Neutrophil (primary cell): ENCODE measurements around the gene MYO3A.
"Not testable (repeated sequence)": the region's sequence is repeated elsewhere in the genome, so short reads cannot be mapped to it uniquely, and the experiment has no call there.

Experiments
- H3K27ac ChIP-seq: fragments of 200-600 bp; sonication (generic); 2 replicates; pipeline ENCODE4 v1.5.1; 2016; ENCODE audit warnings: mild to moderate bottlenecking, moderate library complexity
- H3K27me3 ChIP-seq: fragments of 200-600 bp; sonication (generic); 2 replicates; pipeline ENCODE4 v1.6.0; 2016; ENCODE audit warnings: mild to moderate bottlenecking
- H3K36me3 ChIP-seq: fragments of 200-600 bp; sonication (generic); 2 replicates; pipeline ENCODE4 v1.5.1; 2017
- H3K4me1 ChIP-seq, 2 experiments: fragments of 200-600 bp in 1 of 2; sonication (generic) in 1 of 2; 1 replicate in 1 of 2; 2 replicates in 1 of 2; pipeline versions ENCODE4 v1.5.1 to v1.6.1; 2013 to 2016; ENCODE audit warnings: low read depth in 1 of 2, low read length in 1 of 2, mild to moderate bottlenecking in 1 of 2, moderate library complexity in 1 of 2; ENCODE audit not compliant: control insufficient read depth in 1 of 2, insufficient read depth in 1 of 2
- H3K4me3 ChIP-seq, 2 experiments: fragments of 200-600 bp in 1 of 2; sonication (generic) in 1 of 2; 1 replicate in 1 of 2; 2 replicates in 1 of 2; pipeline ENCODE4 v1.5.1; 2013 to 2016; ENCODE audit warnings: low read depth in 1 of 2, low read length in 1 of 2, mild to moderate bottlenecking in 1 of 2, moderate library complexity in 1 of 2
- H3K9me3 ChIP-seq: fragments of 200-600 bp; sonication (generic); 2 replicates; pipeline ENCODE4 v1.5.1; 2016
- TF ChIP-seq, protein P1 (sequence below): fragments of 200-600 bp; sonication (generic); IDR thresholded peaks from 2 replicates; pipeline ENCODE4 v1.5.1; 2016; ENCODE audit warnings: antibody characterized with exemption

Gene MYO3A

DNA sequence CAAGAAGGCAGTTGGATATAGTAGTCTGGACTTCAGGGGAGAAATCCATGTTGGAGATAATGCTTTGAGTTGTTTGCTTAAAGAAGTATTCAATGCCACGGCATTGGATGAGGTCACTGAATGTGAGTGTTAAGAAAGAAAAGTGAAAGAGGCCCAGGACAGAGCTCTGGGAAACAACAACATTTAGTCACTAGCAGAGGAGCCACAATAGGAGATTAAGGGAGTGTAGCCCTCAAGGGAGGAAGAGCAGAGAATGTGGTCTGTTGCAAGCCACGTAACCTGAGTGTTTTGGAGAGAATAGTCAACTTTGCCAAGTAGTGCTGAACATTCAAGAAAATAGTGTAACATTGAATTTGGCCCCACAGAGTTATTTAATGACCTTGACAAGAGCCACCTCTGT is 114.7 kb downstream of the MYO3A start:
- no peaks in the 10 kb centered on the region for H3K27me3 ChIP-seq
- no peaks in the 10 kb centered on the region for H3K36me3 ChIP-seq
- no peak overlapping the region for H3K4me3 ChIP-seq
- no peaks in the 10 kb centered on the region for H3K4me1 ChIP-seq
- no peak overlapping the region for H3K27ac ChIP-seq
- H3K9me3 ChIP-seq: no peaks in the 10 kb centered on the region
- TF ChIP-seq, protein P1, sequence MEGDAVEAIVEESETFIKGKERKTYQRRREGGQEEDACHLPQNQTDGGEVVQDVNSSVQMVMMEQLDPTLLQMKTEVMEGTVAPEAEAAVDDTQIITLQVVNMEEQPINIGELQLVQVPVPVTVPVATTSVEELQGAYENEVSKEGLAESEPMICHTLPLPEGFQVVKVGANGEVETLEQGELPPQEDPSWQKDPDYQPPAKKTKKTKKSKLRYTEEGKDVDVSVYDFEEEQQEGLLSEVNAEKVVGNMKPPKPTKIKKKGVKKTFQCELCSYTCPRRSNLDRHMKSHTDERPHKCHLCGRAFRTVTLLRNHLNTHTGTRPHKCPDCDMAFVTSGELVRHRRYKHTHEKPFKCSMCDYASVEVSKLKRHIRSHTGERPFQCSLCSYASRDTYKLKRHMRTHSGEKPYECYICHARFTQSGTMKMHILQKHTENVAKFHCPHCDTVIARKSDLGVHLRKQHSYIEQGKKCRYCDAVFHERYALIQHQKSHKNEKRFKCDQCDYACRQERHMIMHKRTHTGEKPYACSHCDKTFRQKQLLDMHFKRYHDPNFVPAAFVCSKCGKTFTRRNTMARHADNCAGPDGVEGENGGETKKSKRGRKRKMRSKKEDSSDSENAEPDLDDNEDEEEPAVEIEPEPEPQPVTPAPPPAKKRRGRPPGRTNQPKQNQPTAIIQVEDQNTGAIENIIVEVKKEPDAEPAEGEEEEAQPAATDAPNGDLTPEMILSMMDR: no peak

DNA sequence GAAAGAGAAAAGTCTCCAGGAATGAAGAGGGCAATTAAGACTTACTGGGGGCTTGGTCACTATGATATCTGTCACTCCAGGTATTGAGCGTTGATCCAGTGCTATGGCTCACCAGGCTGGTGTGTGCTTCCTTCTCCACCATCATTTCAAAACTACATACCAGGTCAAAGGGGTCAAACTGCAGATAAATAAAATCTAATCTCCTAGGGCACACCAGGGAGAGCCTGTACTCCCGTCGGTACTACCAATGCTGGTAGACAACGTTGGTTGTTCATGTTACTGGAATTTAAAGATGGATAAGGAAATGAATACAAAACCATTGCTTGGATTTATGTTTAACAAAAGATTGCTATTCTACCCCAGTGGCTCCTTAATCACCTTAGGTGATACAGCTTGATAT is 118.3 kb downstream of the MYO3A start:
- no peak overlapping the region for H3K27ac ChIP-seq
- H3K27me3 ChIP-seq: no peaks in the 10 kb centered on the region
- TF ChIP-seq, protein P1: no peak
- H3K4me3 ChIP-seq: no peak overlapping the region
- no peaks in the 10 kb centered on the region for H3K36me3 ChIP-seq
- H3K4me1 ChIP-seq: no peaks in the 10 kb centered on the region
- no peaks in the 10 kb centered on the region for H3K9me3 ChIP-seq

DNA sequence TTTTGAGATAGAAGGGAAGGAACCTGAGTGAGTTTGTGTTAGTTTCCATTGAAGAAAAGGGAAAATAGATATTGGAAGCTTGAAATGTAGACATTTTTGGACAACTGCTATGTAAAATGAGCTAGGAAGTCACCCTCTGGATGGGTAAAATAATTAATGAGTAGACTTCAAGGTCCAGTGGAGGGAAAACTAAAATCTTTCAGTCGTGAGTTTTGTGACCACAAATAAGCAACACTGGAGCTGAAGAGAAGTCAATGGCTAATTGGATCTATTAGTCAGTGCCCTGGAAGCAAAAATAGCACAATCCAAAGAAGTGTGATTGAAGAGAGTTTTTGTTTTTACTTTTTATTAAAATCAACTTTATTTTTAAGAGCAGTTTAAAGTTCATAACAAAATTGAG is 123.4 kb downstream of the MYO3A start:
- TF ChIP-seq, protein P1: no peak
- H3K36me3 ChIP-seq: no peaks in the 10 kb centered on the region
- no peak overlapping the region for H3K4me3 ChIP-seq
- H3K27ac ChIP-seq: no peak overlapping the region
- H3K27me3 ChIP-seq: no peaks in the 10 kb centered on the region
- H3K4me1 ChIP-seq: no peaks in the 10 kb centered on the region
- H3K9me3 ChIP-seq: no peaks in the 10 kb centered on the region

DNA sequence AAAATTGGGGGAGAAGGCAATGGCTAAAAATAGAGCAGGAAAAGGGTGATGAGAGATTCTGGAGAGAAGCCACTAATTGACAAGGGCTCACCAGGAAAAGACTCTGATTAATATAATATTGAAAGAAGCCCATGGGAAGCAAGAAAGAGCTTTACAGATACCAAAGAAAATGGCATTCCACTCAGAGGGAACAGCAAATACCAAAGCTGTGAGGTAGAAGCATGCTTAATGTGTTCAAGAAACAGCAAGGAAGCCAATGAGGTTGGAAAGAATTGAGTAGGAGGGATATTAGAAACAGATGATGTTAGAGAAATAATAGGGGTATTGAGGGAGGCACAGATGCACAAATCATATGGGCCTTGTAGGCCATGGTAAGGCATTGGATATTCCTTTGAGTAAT is 130.1 kb downstream of the MYO3A start:
- H3K9me3 ChIP-seq: no peaks in the 10 kb centered on the region
- no peaks in the 10 kb centered on the region for H3K4me1 ChIP-seq
- TF ChIP-seq, protein P1: no peak
- no peak overlapping the region for H3K4me3 ChIP-seq
- H3K36me3 ChIP-seq: no peaks in the 10 kb centered on the region
- H3K27ac ChIP-seq: no peak overlapping the region
- no peaks in the 10 kb centered on the region for H3K27me3 ChIP-seq

DNA sequence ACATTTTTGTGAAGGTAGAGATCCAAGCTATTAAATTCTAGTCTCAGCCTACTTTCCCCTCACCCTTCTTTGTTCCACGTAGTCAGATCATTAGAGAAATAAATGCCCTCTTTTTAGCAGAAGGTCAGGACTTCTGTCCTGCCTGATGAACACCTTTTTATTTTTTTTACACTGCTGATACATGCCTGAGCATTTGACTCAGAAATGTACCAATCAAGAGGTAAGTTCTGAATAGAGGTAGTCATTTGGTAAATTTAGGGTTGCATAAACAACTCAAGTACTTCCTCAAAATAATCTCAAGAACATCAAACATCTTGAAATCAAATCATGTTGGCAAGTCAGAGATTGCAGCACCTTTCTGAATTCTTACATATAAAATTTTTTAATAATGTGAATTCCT is 133.7 kb downstream of the MYO3A start:
- TF ChIP-seq, protein P1: no peak
- H3K27me3 ChIP-seq: no peaks in the 10 kb centered on the region
- no peaks in the 10 kb centered on the region for H3K36me3 ChIP-seq
- no peak overlapping the region for H3K27ac ChIP-seq
- no peaks in the 10 kb centered on the region for H3K9me3 ChIP-seq
- H3K4me3 ChIP-seq: no peak overlapping the region
- H3K4me1 ChIP-seq: no peaks in the 10 kb centered on the region

DNA sequence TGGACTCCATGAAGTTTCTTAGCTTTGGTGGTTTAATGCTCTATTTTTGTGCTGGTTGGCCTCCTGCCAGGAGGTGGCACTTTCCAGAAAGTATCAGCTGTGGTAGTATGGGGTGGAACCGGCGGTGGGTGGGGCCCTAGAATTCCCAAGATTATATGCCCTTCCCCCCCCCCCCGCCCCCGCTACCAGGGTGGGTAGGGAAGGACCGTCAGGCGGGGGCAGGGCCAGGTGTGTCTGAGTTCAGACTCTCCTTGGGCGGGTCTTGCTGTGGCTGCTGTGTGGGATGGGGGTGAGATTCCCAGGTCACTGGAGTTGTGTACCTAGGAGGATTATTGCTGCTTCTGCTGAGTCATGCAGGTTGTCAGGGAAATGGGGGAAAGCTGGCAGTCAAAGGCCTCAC is 146.9 kb downstream of the MYO3A start:
- not testable (repeated sequence) for H3K27ac ChIP-seq, H3K4me1 ChIP-seq, H3K4me3 ChIP-seq, H3K36me3 ChIP-seq, H3K27me3 ChIP-seq, H3K9me3 ChIP-seq
